ENCODE measurements around the gene JAZF1. TPM values are rescaled to one million over a fixed set of nuclear protein-coding genes. Genes with fewer than 3 reads are reported as not detected.

The JAZF1 gene
- total and polyA plus RNA-seq, 3 donors from 2014 or later = 38.5 to 51.0 (median 46.4) TPM

- Histone ChIP-seq H3K27ac (peak overlapping the region; percentile 73 to 82), H3K27me3 (no peaks in the 10 kb centered on the region), H3K4me1 (peaks cover 26% of the 10 kb centered on the region), H3K9me3 (no peaks in the 10 kb centered on the region), H3K4me3 (no peak overlapping the region), H3K36me3 (ENCODE audit: low read depth, missing control alignments) (no peaks in the 10 kb centered on the region)
- intact Hi-C loops (cut with DNase I; ENCODE audit: low total_unique reads) = no loop called here
- TF ChIP-seq POLR2A (IDR thresholded peaks at IDR 0.05) (no peak), CTCF (IDR thresholded peaks at IDR 0.05) (no peak)
- no peak for DNase-seq
- 46 to 59% methylated on average over 6 of the region's 6 CpGs for WGBS, 2 donors
Observed at GRCh38 chr7:28071570-28071969, 109.0 kb downstream of the JAZF1 start.

GRCh38 chr7:28070297-28071055 is 110.1 kb downstream of the JAZF1 start:
- intact Hi-C loops (cut with DNase I; ENCODE audit: low total_unique reads) = no loop called here
- H3K36me3 ChIP-seq (ENCODE audit: low read depth, missing control alignments) = no peaks in the 10 kb centered on the region
- H3K27ac ChIP-seq = peak overlapping the region; percentile 73 to 82
- H3K27me3 ChIP-seq = no peaks in the 10 kb centered on the region
- no peak overlapping the region for H3K4me3 ChIP-seq
- no peak for TF ChIP-seq CTCF (IDR thresholded peaks at IDR 0.05)
- no peak for DNase-seq
- peaks cover 26% of the 10 kb centered on the region for H3K4me1 ChIP-seq
- 30 to 46% methylated on average over 9 of the region's 9 CpGs for WGBS, 2 donors
- no peaks in the 10 kb centered on the region for H3K9me3 ChIP-seq

GRCh38 chr7:28069807-28070206 is 110.8 kb downstream of the JAZF1 start:
- Histone ChIP-seq H3K9me3 (no peaks in the 10 kb centered on the region), H3K27ac (peak overlapping the region; percentile 73 to 82), H3K4me3 (no peak overlapping the region), H3K27me3 (no peaks in the 10 kb centered on the region), H3K4me1 (peaks cover 33% of the 10 kb centered on the region), H3K36me3 (ENCODE audit: low read depth, missing control alignments) (no peaks in the 10 kb centered on the region)
- DNase-seq = peak; percentile 94
- intact Hi-C loops (cut with DNase I; ENCODE audit: low total_unique reads) = no loop called here
- 37 to 44% methylated on average over 10 of the region's 10 CpGs for WGBS, 2 donors
- no peak for TF ChIP-seq POLR2A (IDR thresholded peaks at IDR 0.05)
- no peak for TF ChIP-seq CTCF (IDR thresholded peaks at IDR 0.05)

- TF ChIP-seq CTCF (IDR thresholded peaks at IDR 0.05) (no peak), POLR2A (IDR thresholded peaks at IDR 0.05) (no peak)
- H3K36me3 ChIP-seq (ENCODE audit: low read depth, missing control alignments) = no peaks in the 10 kb centered on the region
- DNase-seq = no peak
- no peak overlapping the region for H3K4me3 ChIP-seq
- H3K4me1 ChIP-seq = peaks cover 34% of the 10 kb centered on the region
- H3K27me3 ChIP-seq = no peaks in the 10 kb centered on the region
- 56 to 65% methylated on average over 3 of the region's 3 CpGs for WGBS, 2 donors
- intact Hi-C loops (cut with DNase I; ENCODE audit: low total_unique reads) = no loop called here
- H3K9me3 ChIP-seq = no peaks in the 10 kb centered on the region
- peak overlapping the region; percentile 73 to 82 for H3K27ac ChIP-seq
Observed at GRCh38 chr7:28069388-28069787, 111.2 kb downstream of the JAZF1 start.

- H3K36me3 ChIP-seq (ENCODE audit: low read depth, missing control alignments) = no peaks in the 10 kb centered on the region
- no peak for TF ChIP-seq POLR2A (IDR thresholded peaks at IDR 0.05)
- TF ChIP-seq CTCF (IDR thresholded peaks at IDR 0.05) = no peak
- no peak for DNase-seq
- peaks cover 38% of the 10 kb centered on the region for H3K4me1 ChIP-seq
- no peak overlapping the region for H3K4me3 ChIP-seq
- intact Hi-C loops (cut with DNase I; ENCODE audit: low total_unique reads) = no loop called here
- H3K27ac ChIP-seq = peak overlapping the region; percentile 73 to 82
- no peaks in the 10 kb centered on the region for H3K9me3 ChIP-seq
- 38 to 43% methylated on average over 1 of the region's 1 CpG for WGBS, 2 donors
- H3K27me3 ChIP-seq = no peaks in the 10 kb centered on the region
Observed at GRCh38 chr7:28068811-28069216, 111.8 kb downstream of the JAZF1 start.

Data from testis (tissue), 3 donors.